Caco-2 (cell line): Measurements from ENCODE around the gene FAM186B. TPM values are rescaled to one million over a fixed set of nuclear protein-coding genes. Genes with fewer than 3 reads are reported as not detected.
"Not testable (repeated sequence)": the region's sequence is repeated elsewhere in the genome, so short reads cannot be mapped to it uniquely, and the experiment has no call there.

Experiments used
- BruUV-seq: library from RNA; stranded (reverse); fragments of 400-500 nt; replicated peaks from 2 replicates; lab custom pipeline; 2021; lab: Mats Ljungman, UMichigan
- CTCF ChIA-PET: fragments of 300-600 bp; sonication (Branson Sonifier 250); formaldehyde crosslinking; loops from one replicate; lab custom pipeline; 2022; ENCODE audit warnings: antibody characterized with exemption; lab: Charles Lee
- POLR2A ChIA-PET: fragments of 300-600 bp; sonication (Branson Sonifier 250); formaldehyde crosslinking; loops from one replicate; lab custom pipeline; 2022; ENCODE audit warnings: antibody characterized with exemption; lab: Charles Lee
- DNase-seq, 2 experiments: peaks; one replicate each; pipeline versions ENCODE4 v3.0.0 to v3.0.0-alpha.2; 2020 to 2022
- H3K27me3 ChIP-seq: replicated peaks from 2 replicates; pipeline ENCODE4 v1.6.0; 2011; ENCODE audit warnings: low read length; ENCODE audit not compliant: control insufficient read depth, insufficient read depth
- H3K36me3 ChIP-seq: 2 replicates; pipeline ENCODE4 v1.5.1; 2011; ENCODE audit warnings: low read length; ENCODE audit not compliant: control insufficient read depth, insufficient read depth
- H3K4me1 ChIP-seq: fragments of 250-450 bp; sonication (Bioruptor Pico); 2 replicates; pipeline ENCODE4 v1.5.1; 2020; ENCODE audit warnings: mild to moderate bottlenecking
- H3K4me3 ChIP-seq: 2 replicates; pipeline ENCODE4 v1.5.1; 2011; ENCODE audit warnings: low read depth, mild to moderate bottlenecking, control low read depth, low read length
- H3K9me3 ChIP-seq: fragments of 250-450 bp; sonication (Bioruptor Pico); 2 replicates; pipeline ENCODE4 v1.5.1; 2020; ENCODE audit warnings: mild to moderate bottlenecking, moderate library complexity
- H3K27ac Mint-ChIP-seq: one replicate; pipeline ENCODE4 v1.8.0; 2022; ENCODE audit warnings: mixed read lengths; ENCODE audit not compliant: unreplicated experiment
- H3K27me3 Mint-ChIP-seq: one replicate; pipeline ENCODE4 v1.8.0; 2022; ENCODE audit warnings: mixed read lengths; ENCODE audit not compliant: insufficient read depth, unreplicated experiment
- H3K36me3 Mint-ChIP-seq: one replicate; pipeline ENCODE4 v1.8.0; 2022; ENCODE audit warnings: mild to moderate bottlenecking, mixed read lengths; ENCODE audit not compliant: insufficient read depth, unreplicated experiment
- H3K4me1 Mint-ChIP-seq: one replicate; pipeline ENCODE4 v1.8.0; 2022; ENCODE audit warnings: low read depth, mixed read lengths; ENCODE audit not compliant: unreplicated experiment
- H3K4me3 Mint-ChIP-seq: one replicate; pipeline ENCODE4 v1.8.0; 2022; ENCODE audit warnings: mild to moderate bottlenecking, moderate library complexity, mixed read lengths; ENCODE audit not compliant: unreplicated experiment
- H3K9me3 Mint-ChIP-seq: one replicate; pipeline ENCODE4 v1.8.0; 2022; ENCODE audit warnings: mixed read lengths; ENCODE audit not compliant: unreplicated experiment
- CTCF ChIP-seq, 2 experiments: fragments of 200-600 bp in 1 of 2; IDR thresholded peaks; 1 replicate in 1 of 2; 2 replicates in 1 of 2; pipeline versions ENCODE4 v1.5.1 to v1.8.0; 2011 to 2022; ENCODE audit warnings: antibody characterized with exemption in 1 of 2, control low read depth in 1 of 2, inconsistent platforms in 1 of 2, low read depth in 1 of 2, low read length in 1 of 2, mild to moderate bottlenecking in 1 of 2, moderate library complexity in 1 of 2; ENCODE audit not compliant: insufficient read depth in 1 of 2, severe bottlenecking in 1 of 2, unreplicated experiment in 1 of 2
- intact Hi-C: fragments of 100-400 bp; cut with micrococcal nuclease; formaldehyde crosslinking; loops from one replicate; pipeline ENCODE4 v1.10.0; 2022; ENCODE audit not compliant: unreplicated experiment
- total RNA-seq: library from RNA; stranded (reverse); gene quantifications from 2 replicates; pipeline ENCODE4 v1.2.3, GENCODE V29; 2022

The FAM186B gene
- total RNA-seq, 1 experiment from 2014 or later, result 2.2 TPM

- POLR2A ChIA-PET, result interaction anchor here (0.5 to 1.5 kb wide), 9 partner anchors 12 to 290 kb away, joined by 3 to 7 read pairs (median 4); partner anchors contain the start of gene TMBIM6
- Mint-ChIP-seq H3K36me3 (peaks cover 19% of the 10 kb centered on the region), H3K4me1 (peaks cover 20% of the 10 kb centered on the region), H3K27ac (peak overlapping the region; percentile 74), H3K27me3 (no peaks in the 10 kb centered on the region), H3K4me3 (no peak overlapping the region), H3K9me3 (no peaks in the 10 kb centered on the region)
- Histone ChIP-seq H3K27me3 (no peaks in the 10 kb centered on the region), H3K36me3 (no peaks in the 10 kb centered on the region), H3K4me3 (no peak overlapping the region), H3K9me3 (peaks cover 22% of the 10 kb centered on the region), H3K4me1 (peaks cover 30% of the 10 kb centered on the region)
- DNase-seq, result peak in 1 of 2 experiments; percentile 53
- BruUV-seq, result no TSS peak
- no peak for TF ChIP-seq CTCF (IDR thresholded peaks at IDR 0.05; ENCODE audit: insufficient read depth in 1 of 2, low read depth in 1 of 2, low read length in 1 of 2, severe bottlenecking in 1 of 2, unreplicated experiment in 1 of 2)
- intact Hi-C loops, result loop anchor here (1.0 kb wide), 1 partner anchor 10 kb away; no protein-coding TSS in a partner anchor
- CTCF ChIA-PET, result interaction anchor here (0.6 to 1.7 kb wide), 9 partner anchors 10 to 316 kb away, joined by 3 to 17 read pairs (median 4); partner anchors contain the start of gene PRPF40B
These were observed 6.8 kb upstream of the FAM186B start for GRCh38 chr12:49612210-49612609.

GRCh38 chr12:49610785-49611184 is 5.3 kb upstream of the FAM186B start:
- H3K27me3 Mint-ChIP-seq, H3K27me3 ChIP-seq, H3K4me3 ChIP-seq, H3K4me3 Mint-ChIP-seq, H3K27ac Mint-ChIP-seq, intact Hi-C loops, H3K9me3 Mint-ChIP-seq, H3K36me3 ChIP-seq, DNase-seq, BruUV-seq: not testable (repeated sequence)
- ChIA-PET POLR2A (interaction anchor here (0.9 kb wide), 1 partner anchor 131 kb away, joined by 3 read pairs; no protein-coding TSS in a partner anchor), CTCF (interaction anchor here (0.6 kb wide), 1 partner anchor 70 kb away, joined by 4 read pairs; no protein-coding TSS in a partner anchor)
- Mint-ChIP-seq H3K36me3 (peaks cover 19% of the 10 kb centered on the region), H3K4me1 (peaks cover 14% of the 10 kb centered on the region)
- H3K9me3 ChIP-seq, result peaks cover 22% of the 10 kb centered on the region
- H3K4me1 ChIP-seq, result peaks cover 24% of the 10 kb centered on the region

GRCh38 chr12:49609875-49610154 is 4.4 kb upstream of the FAM186B start:
- TF ChIP-seq CTCF (IDR thresholded peaks at IDR 0.05; ENCODE audit: insufficient read depth in 1 of 2, low read depth in 1 of 2, low read length in 1 of 2, severe bottlenecking in 1 of 2, unreplicated experiment in 1 of 2), result no peak
- CTCF ChIA-PET, result interaction anchor here (0.5 to 0.7 kb wide), 3 partner anchors 25 to 251 kb away, joined by 3 to 5 read pairs (median 3); no protein-coding TSS in a partner anchor
- BruUV-seq, result no TSS peak
- no peak overlapping the region for H3K4me3 ChIP-seq
- no peaks in the 10 kb centered on the region for H3K36me3 ChIP-seq
- H3K27me3 ChIP-seq, result no peaks in the 10 kb centered on the region
- Mint-ChIP-seq H3K27ac (peak overlapping the region; percentile 15), H3K36me3 (peaks cover 19% of the 10 kb centered on the region), H3K9me3 (no peaks in the 10 kb centered on the region), H3K4me3 (no peak overlapping the region), H3K4me1 (peaks cover 14% of the 10 kb centered on the region), H3K27me3 (no peaks in the 10 kb centered on the region)
- peaks cover 24% of the 10 kb centered on the region for H3K4me1 ChIP-seq
- intact Hi-C loops, result no loop called here
- peaks cover 17% of the 10 kb centered on the region for H3K9me3 ChIP-seq
- POLR2A ChIA-PET, result interaction anchor here (0.5 kb wide), 1 partner anchor 156 kb away, joined by 4 read pairs; no protein-coding TSS in a partner anchor
- no peak for DNase-seq
